Neuronal stem cell (in vitro differentiated cells): Measurements from ENCODE around the gene ITPR2.

Experiments used
- DNase-seq: peaks from one replicate; pipeline ENCODE4 v3.0.0-alpha.2; 2013; ENCODE audit warnings: low spot score
- H2AFZ ChIP-seq: one replicate; pipeline ENCODE4 v1.6.1; 2013; ENCODE audit warnings: mild to moderate bottlenecking, low read length, inconsistent platforms
- H2AK5ac ChIP-seq: 2 replicates; pipeline ENCODE4 v1.6.1; 2013; ENCODE audit warnings: low read depth, mild to moderate bottlenecking, inconsistent platforms, low read length, moderate library complexity, mixed read lengths
- H2BK120ac ChIP-seq: 2 replicates; pipeline ENCODE4 v1.6.1; 2013; ENCODE audit warnings: low read depth, mild to moderate bottlenecking, inconsistent platforms, low read length, moderate library complexity, mixed read lengths
- H2BK12ac ChIP-seq: one replicate; pipeline ENCODE4 v1.6.1; 2013; ENCODE audit warnings: low read length, inconsistent platforms
- H2BK15ac ChIP-seq: 2 replicates; pipeline ENCODE4 v1.6.1; 2013; ENCODE audit warnings: mild to moderate bottlenecking, low read length, inconsistent platforms, mixed read lengths
- H2BK5ac ChIP-seq: one replicate; pipeline ENCODE4 v1.6.1; 2013; ENCODE audit warnings: inconsistent platforms, mild to moderate bottlenecking, low read length, moderate library complexity
- H3K14ac ChIP-seq: one replicate; pipeline ENCODE4 v1.6.1; 2013; ENCODE audit warnings: low read length, inconsistent platforms
- H3K18ac ChIP-seq: 2 replicates; pipeline ENCODE4 v1.6.1; 2013; ENCODE audit warnings: low read length, inconsistent platforms
- H3K23ac ChIP-seq: 2 replicates; pipeline ENCODE4 v1.6.1; 2013; ENCODE audit warnings: low read depth, mild to moderate bottlenecking, mixed read lengths, low read length, inconsistent platforms; ENCODE audit not compliant: poor library complexity
- H3K27ac ChIP-seq: replicated peaks from 3 replicates; pipeline ENCODE4 v1.5.1; 2013; ENCODE audit warnings: low read length, inconsistent platforms
- H3K27me3 ChIP-seq, 3 experiments: 2 replicates each; pipeline ENCODE4 v1.6.1; 2013; ENCODE audit warnings: low read length in 3 of 3, mild to moderate bottlenecking in 2 of 3, inconsistent platforms in 1 of 3, low read depth in 1 of 3, mixed read lengths in 1 of 3, moderate library complexity in 1 of 3; ENCODE audit not compliant: control insufficient read depth in 3 of 3, insufficient read depth in 3 of 3
- H3K36me3 ChIP-seq, 2 donors: replicated peaks in 1 of 2; 2 replicates each; pipeline ENCODE4 v1.6.1; 2013; ENCODE audit warnings: low read length in 2 of 2; ENCODE audit not compliant: control insufficient read depth in 2 of 2, insufficient read depth in 2 of 2
- H3K4ac ChIP-seq: 2 replicates; pipeline ENCODE4 v1.6.1; 2013; ENCODE audit warnings: inconsistent platforms, mild to moderate bottlenecking, low read length, moderate library complexity
- H3K4me1 ChIP-seq, 2 donors: 1 replicate in 1 of 2; 2 replicates in 1 of 2; pipeline ENCODE4 v1.6.1; 2013; ENCODE audit warnings: low read length in 2 of 2, low read depth in 1 of 2; ENCODE audit not compliant: control insufficient read depth in 2 of 2, insufficient read depth in 1 of 2
- H3K4me2 ChIP-seq: one replicate; pipeline ENCODE4 v1.6.1; 2013; ENCODE audit warnings: mild to moderate bottlenecking, low read length, inconsistent platforms; ENCODE audit not compliant: insufficient read depth, poor library complexity, severe bottlenecking
- H3K4me3 ChIP-seq, 2 donors: 2 replicates each; pipeline ENCODE4 v1.5.1; 2013; ENCODE audit warnings: low read length in 2 of 2, mild to moderate bottlenecking in 2 of 2, inconsistent platforms in 1 of 2, moderate library complexity in 1 of 2
- H3K79me1 ChIP-seq: one replicate; pipeline ENCODE4 v1.6.1; 2013; ENCODE audit warnings: low read depth, mild to moderate bottlenecking, inconsistent platforms, low read length, moderate library complexity
- H3K9ac ChIP-seq: one replicate; pipeline ENCODE4 v1.6.1; 2013; ENCODE audit warnings: mild to moderate bottlenecking, low read depth, low read length, inconsistent platforms; ENCODE audit not compliant: poor library complexity
- H3K9me3 ChIP-seq, 2 donors: replicated peaks in 1 of 2; 2 replicates each; pipeline versions ENCODE3 to v1.6.1; 2013; ENCODE audit warnings: low read length in 2 of 2, mild to moderate bottlenecking in 2 of 2, inconsistent platforms in 1 of 2, low read depth in 1 of 2, mixed read lengths in 1 of 2, moderate library complexity in 1 of 2; ENCODE audit not compliant: control insufficient read depth in 2 of 2, insufficient read depth in 1 of 2
- H4K8ac ChIP-seq: one replicate; pipeline ENCODE4 v1.6.1; 2013; ENCODE audit warnings: low read depth, mild to moderate bottlenecking, inconsistent platforms, low read length, moderate library complexity
- H4K91ac ChIP-seq: one replicate; pipeline ENCODE4 v1.6.1; 2013; ENCODE audit warnings: low read length, low read depth, mild to moderate bottlenecking, inconsistent platforms; ENCODE audit not compliant: poor library complexity
- whole genome bisulfite sequencing, 2 donors: extraction: QIAGEN DNeasy Blood & Tissue Kit; methylation state at CpG; one replicate each; pipeline ENCODE4 v1.1.7; 2013; ENCODE audit warnings: missing lambda C conversion rate in 2 of 2, mixed read lengths in 1 of 2; ENCODE audit not compliant: insufficient read length in 2 of 2, insufficient replicate concordance in 1 of 2; ENCODE audit errors: extremely low coverage in 2 of 2; 5-methylcytosine and 5-hydroxymethylcytosine counted together

ITPR2 gene

GRCh38 chr12:26696048-26696612 is 136.9 kb downstream of the ITPR2 start:
- no peak overlapping the region for H2BK12ac ChIP-seq
- H3K18ac ChIP-seq = no peak overlapping the region
- no peak overlapping the region for H3K9ac ChIP-seq
- H4K91ac ChIP-seq = no peak overlapping the region
- no peaks in the 10 kb centered on the region for H3K27me3 ChIP-seq
- no peak overlapping the region for H2BK120ac ChIP-seq
- H3K36me3 ChIP-seq = no peaks in the 10 kb centered on the region
- no peak overlapping the region for H3K14ac ChIP-seq
- no peaks in the 10 kb centered on the region for H3K79me1 ChIP-seq
- no CpG with 5 or more reads among the region's 3 CpGs for WGBS, 2 donors
- H2AK5ac ChIP-seq = no peak overlapping the region
- H3K27ac ChIP-seq = no peak overlapping the region
- no peak overlapping the region for H2AFZ ChIP-seq
- H3K4ac ChIP-seq = no peak overlapping the region
- no peak for DNase-seq
- peaks cover 0 to 3% of the 10 kb centered on the region in 2 donors for H3K4me1 ChIP-seq
- no peak overlapping the region for H3K23ac ChIP-seq
- H3K4me2 ChIP-seq = no peak overlapping the region
- H3K4me3 ChIP-seq = no peak overlapping the region
- no peak overlapping the region for H2BK15ac ChIP-seq
- H3K9me3 ChIP-seq = no peaks in the 10 kb centered on the region
- H2BK5ac ChIP-seq = no peak overlapping the region
- no peak overlapping the region for H4K8ac ChIP-seq

- no peak overlapping the region for H3K23ac ChIP-seq
- H3K27ac ChIP-seq = no peak overlapping the region
- H3K9ac ChIP-seq = no peak overlapping the region
- H2BK15ac ChIP-seq = no peak overlapping the region
- no peak overlapping the region for H3K4me2 ChIP-seq
- H2BK5ac ChIP-seq = no peak overlapping the region
- no peak overlapping the region for H3K18ac ChIP-seq
- WGBS, 2 donors = no CpG with 5 or more reads among the region's 2 CpGs
- no peak overlapping the region for H2AK5ac ChIP-seq
- H4K91ac ChIP-seq = no peak overlapping the region
- H3K36me3 ChIP-seq = no peaks in the 10 kb centered on the region
- DNase-seq = no peak
- no peak overlapping the region for H2AFZ ChIP-seq
- H3K9me3 ChIP-seq = no peaks in the 10 kb centered on the region
- H3K27me3 ChIP-seq = no peaks in the 10 kb centered on the region
- no peak overlapping the region for H3K4ac ChIP-seq
- H2BK12ac ChIP-seq = no peak overlapping the region
- H3K4me1 ChIP-seq = peaks cover 0 to 3% of the 10 kb centered on the region in 2 donors
- H2BK120ac ChIP-seq = no peak overlapping the region
- H4K8ac ChIP-seq = no peak overlapping the region
- no peak overlapping the region for H3K4me3 ChIP-seq
- H3K79me1 ChIP-seq = no peaks in the 10 kb centered on the region
- H3K14ac ChIP-seq = no peak overlapping the region
Measured at GRCh38 chr12:26694402-26694801, 138.6 kb downstream of the ITPR2 start.

- Histone ChIP-seq H3K9ac (no peak overlapping the region), H3K18ac (no peak overlapping the region), H2BK5ac (no peak overlapping the region), H3K4ac (no peak overlapping the region), H2AFZ (no peak overlapping the region), H4K8ac (no peak overlapping the region), H3K79me1 (no peaks in the 10 kb centered on the region), H3K4me2 (no peak overlapping the region), H3K27me3 (no peaks in the 10 kb centered on the region), H2BK120ac (no peak overlapping the region), H2AK5ac (no peak overlapping the region), H3K36me3 (no peaks in the 10 kb centered on the region), H3K27ac (no peak overlapping the region), H2BK12ac (no peak overlapping the region), H3K14ac (no peak overlapping the region), H3K4me1 (peaks cover 0 to 3% of the 10 kb centered on the region in 2 donors), H4K91ac (no peak overlapping the region), H2BK15ac (no peak overlapping the region), H3K9me3 (no peaks in the 10 kb centered on the region), H3K4me3 (no peak overlapping the region), H3K23ac (no peak overlapping the region)
- DNase-seq = no peak
- no CpG with 5 or more reads among the region's 4 CpGs for WGBS, 2 donors
Measured at GRCh38 chr12:26692407-26692806, 140.6 kb downstream of the ITPR2 start.

- Histone ChIP-seq H2BK12ac (no peak overlapping the region), H4K91ac (no peak overlapping the region), H2BK5ac (no peak overlapping the region), H3K4ac (no peak overlapping the region), H3K27ac (no peak overlapping the region), H3K4me1 (peaks cover 0 to 3% of the 10 kb centered on the region in 2 donors), H3K27me3 (no peaks in the 10 kb centered on the region), H2AK5ac (no peak overlapping the region), H3K9ac (no peak overlapping the region), H3K4me3 (no peak overlapping the region), H2AFZ (peak overlapping the region; percentile 75), H2BK15ac (no peak overlapping the region), H3K23ac (no peak overlapping the region), H3K79me1 (no peaks in the 10 kb centered on the region), H3K4me2 (no peak overlapping the region), H4K8ac (no peak overlapping the region), H3K36me3 (no peaks in the 10 kb centered on the region), H3K18ac (no peak overlapping the region), H3K9me3 (no peaks in the 10 kb centered on the region), H3K14ac (no peak overlapping the region), H2BK120ac (no peak overlapping the region)
- WGBS, 2 donors = no CpG with 5 or more reads among the region's 15 CpGs
- DNase-seq = peak; percentile 8
Measured at GRCh38 chr12:26691234-26691970, 141.6 kb downstream of the ITPR2 start.
